Fibroblast of lung (primary cell): Measurements from ENCODE around the gene CASR. TPM values are rescaled to one million over a fixed set of nuclear protein-coding genes. Genes with fewer than 3 reads are reported as not detected.

ENCODE experiments used
- DNase-seq, 2 donors: peaks; one replicate each; pipeline versions ENCODE4 v3.0.0 to v3.0.0-alpha.2; 2010; ENCODE audit warnings: low read depth in 2 of 2
- H2AFZ ChIP-seq: 2 replicates; pipeline ENCODE4 v1.5.1; 2012; ENCODE audit warnings: low read length, control low read depth, inconsistent platforms
- H3K27ac ChIP-seq: 2 replicates; pipeline ENCODE4 v1.5.1; 2011; ENCODE audit warnings: low read length, control low read depth; ENCODE audit not compliant: insufficient read depth
- H3K27me3 ChIP-seq: 2 replicates; pipeline ENCODE4 v1.5.1; 2011; ENCODE audit warnings: mild to moderate bottlenecking, low read length; ENCODE audit not compliant: control insufficient read depth, insufficient read depth
- H3K36me3 ChIP-seq: 2 replicates; pipeline ENCODE4 v1.5.1; 2011; ENCODE audit warnings: low read length; ENCODE audit not compliant: control insufficient read depth, insufficient read depth
- H3K4me1 ChIP-seq: 2 replicates; pipeline ENCODE4 v1.5.1; 2011; ENCODE audit warnings: low read length; ENCODE audit not compliant: control insufficient read depth, insufficient read depth; ENCODE audit errors: extremely low read depth
- H3K4me2 ChIP-seq: 2 replicates; pipeline ENCODE4 v1.5.1; 2011; ENCODE audit warnings: low read length, control low read depth; ENCODE audit not compliant: insufficient read depth; ENCODE audit errors: extremely low read depth
- H3K4me3 ChIP-seq, 4 experiments: fragments of 200-600 bp in 1 of 4; sonication (generic) in 1 of 4; replicated peaks in 1 of 4; 2 replicates each; pipeline ENCODE4 v1.5.1; 2011 to 2016; ENCODE audit warnings: low read length in 4 of 4, low read depth in 3 of 4, mild to moderate bottlenecking in 3 of 4, control low read depth in 2 of 4, inconsistent platforms in 1 of 4, mixed read lengths in 1 of 4; ENCODE audit not compliant: insufficient read depth in 1 of 4; ENCODE audit errors: control extremely low read depth in 1 of 4
- H3K79me2 ChIP-seq: 2 replicates; pipeline ENCODE4 v1.5.1; 2012; ENCODE audit warnings: mild to moderate bottlenecking, low read length, inconsistent platforms; ENCODE audit not compliant: control insufficient read depth, insufficient read depth
- H3K9ac ChIP-seq: 2 replicates; pipeline ENCODE4 v1.5.1; 2011; ENCODE audit warnings: mild to moderate bottlenecking, low read length, control low read depth; ENCODE audit not compliant: insufficient read depth
- H3K9me3 ChIP-seq: 2 replicates; pipeline ENCODE4 v1.5.1; 2012; ENCODE audit warnings: low read depth, low read length; ENCODE audit not compliant: control insufficient read depth, insufficient read depth
- H4K20me1 ChIP-seq: 2 replicates; pipeline ENCODE4 v1.5.1; 2011; ENCODE audit warnings: low read length; ENCODE audit not compliant: control insufficient read depth, insufficient read depth; ENCODE audit errors: extremely low read depth
- EZH2 ChIP-seq: IDR thresholded peaks from 2 replicates; pipeline ENCODE4 v1.5.1; 2012; ENCODE audit warnings: low read length, control low read depth, mild to moderate bottlenecking; ENCODE audit errors: missing control alignments
- polyA plus RNA-seq, 2 donors: library from polyadenylated mRNA; depleted of rRNA in 1 of 2; stranded (reverse) in 1 of 2; unstranded in 1 of 2; fragments of >200 nt; gene quantifications; 2 replicates each; pipeline ENCODE4 v1.2.1, GENCODE V29; 2011 to 2012; ENCODE audit warnings: missing spikeins in 1 of 2
- total RNA-seq: library from RNA; depleted of rRNA; stranded (reverse); fragments of >200 nt; gene quantifications from 2 replicates; pipeline ENCODE4 v1.2.1, GENCODE V29; 2014
- TF ChIP-seq, protein P1 (sequence below), 2 donors: IDR thresholded peaks in 1 of 2; conservative IDR thresholded peaks in 1 of 2; 1 replicate in 1 of 2; 2 replicates in 1 of 2; pipeline ENCODE4 v1.5.1; 2011 to 2012; ENCODE audit warnings: low read length in 2 of 2, control low read depth in 1 of 2, inconsistent platforms in 1 of 2, low read depth in 1 of 2, mild to moderate bottlenecking in 1 of 2

CASR gene
- total and polyA plus RNA-seq, 2 donors (not counting 1 experiment from before 2014, with no cell fraction given) = under 0.01 TPM; not detected in 1

DNA sequence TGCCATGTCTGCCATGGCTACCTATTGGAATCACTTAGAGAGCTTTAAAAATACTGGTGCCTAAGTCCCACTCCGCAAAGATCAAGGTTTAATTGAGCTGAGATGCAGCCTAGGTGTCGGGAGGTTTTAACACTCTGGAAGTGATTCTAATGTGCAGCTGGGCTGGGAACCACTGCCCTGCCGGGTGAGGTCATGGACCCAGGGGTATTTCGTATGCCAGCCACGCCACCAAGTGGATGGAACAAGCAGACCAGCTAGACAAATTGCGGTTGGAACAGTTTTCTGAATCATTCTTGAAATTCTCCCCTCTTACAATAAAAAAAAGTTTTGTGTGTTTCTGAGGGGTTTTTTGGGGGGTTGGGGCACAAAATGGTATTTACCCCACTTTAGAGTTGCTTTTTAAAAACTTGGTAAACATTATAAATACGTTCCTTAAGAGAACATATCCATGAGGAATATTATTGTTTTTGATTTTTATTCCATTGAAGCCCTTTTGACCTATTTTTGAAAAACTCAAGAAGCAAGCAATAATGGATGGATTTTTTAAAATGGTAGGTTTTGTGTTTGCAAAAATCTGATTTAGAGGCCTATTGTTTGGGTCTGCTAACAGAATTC is 75.4 kb downstream of the CASR start:
- no peaks in the 10 kb centered on the region for H4K20me1 ChIP-seq
- H3K27me3 ChIP-seq = peaks cover 2% of the 10 kb centered on the region
- H3K36me3 ChIP-seq = no peaks in the 10 kb centered on the region
- TF ChIP-seq, protein P1, sequence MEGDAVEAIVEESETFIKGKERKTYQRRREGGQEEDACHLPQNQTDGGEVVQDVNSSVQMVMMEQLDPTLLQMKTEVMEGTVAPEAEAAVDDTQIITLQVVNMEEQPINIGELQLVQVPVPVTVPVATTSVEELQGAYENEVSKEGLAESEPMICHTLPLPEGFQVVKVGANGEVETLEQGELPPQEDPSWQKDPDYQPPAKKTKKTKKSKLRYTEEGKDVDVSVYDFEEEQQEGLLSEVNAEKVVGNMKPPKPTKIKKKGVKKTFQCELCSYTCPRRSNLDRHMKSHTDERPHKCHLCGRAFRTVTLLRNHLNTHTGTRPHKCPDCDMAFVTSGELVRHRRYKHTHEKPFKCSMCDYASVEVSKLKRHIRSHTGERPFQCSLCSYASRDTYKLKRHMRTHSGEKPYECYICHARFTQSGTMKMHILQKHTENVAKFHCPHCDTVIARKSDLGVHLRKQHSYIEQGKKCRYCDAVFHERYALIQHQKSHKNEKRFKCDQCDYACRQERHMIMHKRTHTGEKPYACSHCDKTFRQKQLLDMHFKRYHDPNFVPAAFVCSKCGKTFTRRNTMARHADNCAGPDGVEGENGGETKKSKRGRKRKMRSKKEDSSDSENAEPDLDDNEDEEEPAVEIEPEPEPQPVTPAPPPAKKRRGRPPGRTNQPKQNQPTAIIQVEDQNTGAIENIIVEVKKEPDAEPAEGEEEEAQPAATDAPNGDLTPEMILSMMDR (conservative IDR thresholded peaks at IDR 0.05 in 1 of 2, IDR thresholded peaks at IDR 0.05 in 1 of 2; ENCODE audit: low read depth in 1 of 2, low read length in 2 of 2) = peak; percentile 64 to 74
- no peak for TF ChIP-seq EZH2
- H3K79me2 ChIP-seq = no peaks in the 10 kb centered on the region
- no peaks in the 10 kb centered on the region for H3K4me1 ChIP-seq
- H2AFZ ChIP-seq = no peak overlapping the region
- H3K9ac ChIP-seq = no peak overlapping the region
- no peak overlapping the region for H3K4me3 ChIP-seq
- no peak overlapping the region for H3K27ac ChIP-seq
- H3K9me3 ChIP-seq = no peaks in the 10 kb centered on the region
- DNase-seq = peak; percentile 46 to 56
- no peak overlapping the region for H3K4me2 ChIP-seq

DNA sequence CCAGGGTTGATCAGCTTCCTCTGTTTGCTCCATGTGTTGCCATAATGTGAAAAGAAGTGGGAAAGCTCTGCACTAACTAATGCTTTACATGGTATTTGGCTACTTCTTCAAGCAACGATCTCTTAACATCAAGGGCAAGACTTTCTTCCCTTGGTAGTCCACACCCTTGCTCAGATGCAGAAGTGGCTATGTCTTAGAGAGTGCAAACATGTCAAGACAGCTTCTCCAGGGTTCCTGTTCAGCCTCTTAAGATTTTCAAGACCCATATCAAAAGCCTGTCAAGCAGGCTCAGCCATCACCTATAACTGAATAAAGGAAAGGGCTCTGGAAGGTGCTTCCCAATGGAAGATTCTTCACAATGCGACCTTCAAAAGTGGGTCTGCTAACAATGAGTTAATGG is 76.7 kb downstream of the CASR start:
- H3K9me3 ChIP-seq = no peaks in the 10 kb centered on the region
- no peak overlapping the region for H3K9ac ChIP-seq
- no peak for DNase-seq
- peaks cover 2% of the 10 kb centered on the region for H3K27me3 ChIP-seq
- no peak overlapping the region for H3K27ac ChIP-seq
- no peak overlapping the region for H3K4me2 ChIP-seq
- no peaks in the 10 kb centered on the region for H3K36me3 ChIP-seq
- no peaks in the 10 kb centered on the region for H3K4me1 ChIP-seq
- no peak overlapping the region for H3K4me3 ChIP-seq
- TF ChIP-seq, protein P1 (conservative IDR thresholded peaks at IDR 0.05 in 1 of 2, IDR thresholded peaks at IDR 0.05 in 1 of 2; ENCODE audit: low read depth in 1 of 2, low read length in 2 of 2) = no peak
- TF ChIP-seq EZH2 = no peak
- no peaks in the 10 kb centered on the region for H3K79me2 ChIP-seq
- H2AFZ ChIP-seq = no peak overlapping the region
- H4K20me1 ChIP-seq = no peaks in the 10 kb centered on the region

DNA sequence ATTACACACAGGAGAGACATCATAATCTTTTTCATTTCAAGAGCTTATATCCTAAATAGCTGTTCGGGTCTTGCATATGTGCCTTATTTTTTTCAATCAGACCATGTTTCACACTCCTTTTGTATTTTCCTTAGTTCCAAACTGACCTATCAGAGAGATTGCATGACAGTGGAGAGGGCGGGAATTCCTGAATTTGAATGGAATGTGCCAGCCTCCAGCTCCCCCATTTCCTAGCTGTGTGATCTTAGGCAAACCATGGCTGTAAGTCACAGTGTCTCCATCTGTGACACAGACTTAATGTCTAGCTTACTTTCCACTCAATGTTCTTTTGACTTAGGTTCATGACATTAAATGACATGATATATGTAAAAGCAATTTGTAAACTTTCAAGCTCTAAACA is 79.6 kb downstream of the CASR start:
- H3K79me2 ChIP-seq = no peaks in the 10 kb centered on the region
- H3K9me3 ChIP-seq = no peaks in the 10 kb centered on the region
- no peak overlapping the region for H3K4me3 ChIP-seq
- H3K27me3 ChIP-seq = peaks cover 2% of the 10 kb centered on the region
- no peaks in the 10 kb centered on the region for H3K36me3 ChIP-seq
- DNase-seq = no peak
- TF ChIP-seq EZH2 = no peak
- TF ChIP-seq, protein P1 (conservative IDR thresholded peaks at IDR 0.05 in 1 of 2, IDR thresholded peaks at IDR 0.05 in 1 of 2; ENCODE audit: low read depth in 1 of 2, low read length in 2 of 2) = no peak
- no peaks in the 10 kb centered on the region for H4K20me1 ChIP-seq
- H3K4me1 ChIP-seq = no peaks in the 10 kb centered on the region
- H3K9ac ChIP-seq = no peak overlapping the region
- H2AFZ ChIP-seq = no peak overlapping the region
- H3K27ac ChIP-seq = no peak overlapping the region
- no peak overlapping the region for H3K4me2 ChIP-seq
